ENCODE data around the gene TEAD1. TPM values are rescaled to one million over a fixed set of nuclear protein-coding genes. Genes with fewer than 3 reads are reported as not detected.

Gene TEAD1
- total RNA-seq, 1 donor from 2014 or later, result 17.6 TPM

DNA sequence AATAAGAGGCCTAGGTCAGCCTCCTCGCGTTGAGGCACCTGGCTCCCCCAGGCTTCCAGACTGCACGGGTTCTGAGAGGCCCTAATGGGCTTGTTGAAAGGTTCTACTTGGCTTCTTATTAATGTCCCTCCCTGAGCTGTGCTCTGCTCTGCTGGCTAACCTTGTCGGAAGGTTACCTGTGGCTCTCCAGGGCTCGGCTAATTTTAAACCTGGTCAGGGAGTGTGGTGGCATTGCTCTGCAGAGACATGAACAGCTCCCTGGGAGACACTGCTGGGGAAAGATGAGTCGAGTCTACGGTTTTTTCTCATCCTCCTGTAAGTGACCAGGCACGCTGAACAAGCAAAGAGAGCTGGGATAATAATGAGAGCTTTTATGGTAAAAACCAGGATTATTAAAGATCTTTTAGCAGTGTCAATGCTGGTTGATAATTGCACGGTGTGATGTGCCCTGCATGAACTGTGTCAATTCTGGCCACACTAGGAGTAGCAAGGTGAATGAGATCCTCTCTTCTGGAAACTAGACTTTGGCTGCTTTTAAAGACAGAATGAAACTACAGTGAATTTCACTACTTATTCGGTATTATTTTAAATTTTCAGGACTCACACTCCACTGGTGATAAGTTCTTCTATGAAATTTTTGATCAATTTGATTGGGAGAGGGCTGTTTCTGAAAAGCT is 70.7 kb downstream of the TEAD1 start:
- Histone ChIP-seq H3K36me3 (ENCODE audit: control insufficient read depth, insufficient read depth, low read length) (no peaks in the 10 kb centered on the region), H3K4me3 (ENCODE audit: low read depth, low read length) (no peak overlapping the region), H3K27me3 (ENCODE audit: control insufficient read depth, insufficient read depth, low read length) (no peaks in the 10 kb centered on the region)
- DNase-seq (ENCODE audit: low read depth) (no peak), FAIRE-seq (no peak)
- no peak for TF ChIP-seq CTCF (IDR thresholded peaks at IDR 0.05; ENCODE audit: insufficient read depth, low read length, severe bottlenecking)

GRCh38 chr11:12745787-12746186 is 71.6 kb downstream of the TEAD1 start:
- H3K27me3 ChIP-seq (ENCODE audit: control insufficient read depth, insufficient read depth, low read length), result no peaks in the 10 kb centered on the region
- DNase-seq (ENCODE audit: low read depth) (no peak), FAIRE-seq (no peak)
- TF ChIP-seq CTCF (IDR thresholded peaks at IDR 0.05; ENCODE audit: insufficient read depth, low read length, severe bottlenecking), result no peak
- no peaks in the 10 kb centered on the region for H3K36me3 ChIP-seq (ENCODE audit: control insufficient read depth, insufficient read depth, low read length)
- H3K4me3 ChIP-seq (ENCODE audit: low read depth, low read length), result no peak overlapping the region

- Histone ChIP-seq H3K36me3 (ENCODE audit: control insufficient read depth, insufficient read depth, low read length) (no peaks in the 10 kb centered on the region), H3K4me3 (ENCODE audit: low read depth, low read length) (no peak overlapping the region), H3K27me3 (ENCODE audit: control insufficient read depth, insufficient read depth, low read length) (no peaks in the 10 kb centered on the region)
- no peak for TF ChIP-seq CTCF (IDR thresholded peaks at IDR 0.05; ENCODE audit: insufficient read depth, low read length, severe bottlenecking)
- no peak for FAIRE-seq
- peak; percentile 82 for DNase-seq (ENCODE audit: low read depth)
Measured at GRCh38 chr11:12746593-12747097, 72.4 kb downstream of the TEAD1 start.

DNA sequence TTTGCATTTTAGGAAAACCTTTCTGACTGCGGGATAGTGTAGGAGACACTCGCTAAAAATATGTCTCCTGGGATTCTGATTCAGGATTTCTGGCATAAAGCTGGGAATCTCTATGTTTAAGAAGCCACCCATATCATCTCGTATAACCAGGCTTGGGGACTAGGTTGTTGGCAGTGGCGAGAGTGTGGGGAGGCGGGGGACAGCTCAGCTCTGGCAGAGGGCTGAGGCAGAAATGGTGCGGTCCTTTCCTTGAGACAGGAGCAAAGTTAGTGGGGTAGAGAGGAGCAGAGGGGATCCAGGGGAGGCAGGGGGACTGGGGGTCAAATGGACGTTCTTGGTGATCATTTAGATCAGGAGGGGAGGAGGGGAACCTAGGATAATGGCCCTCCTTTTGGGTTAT is 74.3 kb downstream of the TEAD1 start:
- FAIRE-seq, result no peak
- H3K36me3 ChIP-seq (ENCODE audit: control insufficient read depth, insufficient read depth, low read length), result no peaks in the 10 kb centered on the region
- H3K27me3 ChIP-seq (ENCODE audit: control insufficient read depth, insufficient read depth, low read length), result no peaks in the 10 kb centered on the region
- H3K4me3 ChIP-seq (ENCODE audit: low read depth, low read length), result no peak overlapping the region
- DNase-seq (ENCODE audit: low read depth), result no peak
- no peak for TF ChIP-seq CTCF (IDR thresholded peaks at IDR 0.05; ENCODE audit: insufficient read depth, low read length, severe bottlenecking)

DNA sequence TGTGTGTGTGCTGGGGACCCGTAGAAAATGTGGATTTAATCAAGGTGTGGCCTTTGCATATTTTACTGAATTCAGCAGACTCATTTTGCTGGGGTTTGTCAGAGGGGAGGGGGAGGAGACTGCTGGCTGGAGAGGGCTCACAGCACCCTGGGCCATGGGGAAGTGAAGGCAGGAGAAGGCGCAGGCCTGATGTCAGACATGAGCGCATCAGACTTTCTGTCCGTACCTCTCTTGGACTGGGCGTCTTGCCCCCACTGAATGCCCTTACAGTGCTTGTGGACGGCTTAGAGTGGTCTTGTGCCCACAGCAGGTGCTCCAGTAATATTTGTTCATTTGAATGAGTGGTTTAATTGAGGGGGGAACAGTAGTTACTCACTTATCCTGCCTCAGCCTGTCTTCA is 75.2 kb downstream of the TEAD1 start:
- no peak for FAIRE-seq
- peak; percentile 50 for DNase-seq (ENCODE audit: low read depth)
- Histone ChIP-seq H3K36me3 (ENCODE audit: control insufficient read depth, insufficient read depth, low read length) (no peaks in the 10 kb centered on the region), H3K27me3 (ENCODE audit: control insufficient read depth, insufficient read depth, low read length) (no peaks in the 10 kb centered on the region), H3K4me3 (ENCODE audit: low read depth, low read length) (no peak overlapping the region)
- no peak for TF ChIP-seq CTCF (IDR thresholded peaks at IDR 0.05; ENCODE audit: insufficient read depth, low read length, severe bottlenecking)

- FAIRE-seq, result no peak
- DNase-seq (ENCODE audit: low read depth), result no peak
- Histone ChIP-seq H3K4me3 (ENCODE audit: low read depth, low read length) (no peak overlapping the region), H3K36me3 (ENCODE audit: control insufficient read depth, insufficient read depth, low read length) (no peaks in the 10 kb centered on the region), H3K27me3 (ENCODE audit: control insufficient read depth, insufficient read depth, low read length) (no peaks in the 10 kb centered on the region)
- no peak for TF ChIP-seq CTCF (IDR thresholded peaks at IDR 0.05; ENCODE audit: insufficient read depth, low read length, severe bottlenecking)
Measured at GRCh38 chr11:12750181-12750580, 76.0 kb downstream of the TEAD1 start.

All from bronchial epithelial cell (primary cell).